ENCODE measurements around the gene COL27A1.

COL27A1 gene

DNA sequence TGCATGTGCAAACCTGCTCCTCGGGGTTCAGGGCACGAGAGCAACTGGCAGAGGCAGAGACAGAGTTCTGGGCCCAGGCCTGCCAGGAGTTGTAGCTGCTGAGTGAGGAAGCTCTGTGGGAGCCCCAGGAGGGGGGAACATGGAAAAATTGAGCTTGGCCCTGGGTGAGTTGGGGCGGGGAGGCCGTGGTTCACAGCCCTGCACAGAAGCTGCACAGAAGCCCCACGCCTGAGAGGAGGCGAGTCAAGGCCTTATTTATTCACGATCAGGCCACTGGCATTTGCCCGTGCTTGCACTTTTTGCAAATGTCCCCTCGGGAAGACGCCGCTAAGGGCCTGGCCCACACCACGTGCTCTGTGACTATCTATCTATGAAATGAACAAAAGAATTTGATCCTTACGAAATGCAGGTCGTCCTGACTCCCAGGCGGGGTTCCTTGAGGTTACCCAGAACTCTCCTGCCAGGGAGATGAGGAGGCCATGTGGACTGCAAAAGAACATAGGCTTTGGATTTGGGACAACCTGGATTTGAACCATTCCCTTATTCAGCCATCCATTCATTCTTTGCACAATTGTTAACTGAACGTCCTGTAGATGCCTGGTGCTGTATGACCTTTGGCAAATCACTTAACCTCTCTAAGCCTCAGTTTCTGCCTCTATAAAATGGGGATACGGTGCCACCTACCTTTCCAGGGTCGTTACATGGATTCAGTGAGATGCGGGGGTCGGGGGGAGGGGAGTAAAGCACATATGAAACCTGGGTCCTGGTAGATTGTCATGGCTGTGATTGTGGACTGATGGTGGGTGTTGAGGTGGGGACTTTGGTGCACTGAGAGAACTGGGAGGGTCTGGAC, 17.9 kb downstream of the COL27A1 start:
- TF ChIP-seq, protein P1, sequence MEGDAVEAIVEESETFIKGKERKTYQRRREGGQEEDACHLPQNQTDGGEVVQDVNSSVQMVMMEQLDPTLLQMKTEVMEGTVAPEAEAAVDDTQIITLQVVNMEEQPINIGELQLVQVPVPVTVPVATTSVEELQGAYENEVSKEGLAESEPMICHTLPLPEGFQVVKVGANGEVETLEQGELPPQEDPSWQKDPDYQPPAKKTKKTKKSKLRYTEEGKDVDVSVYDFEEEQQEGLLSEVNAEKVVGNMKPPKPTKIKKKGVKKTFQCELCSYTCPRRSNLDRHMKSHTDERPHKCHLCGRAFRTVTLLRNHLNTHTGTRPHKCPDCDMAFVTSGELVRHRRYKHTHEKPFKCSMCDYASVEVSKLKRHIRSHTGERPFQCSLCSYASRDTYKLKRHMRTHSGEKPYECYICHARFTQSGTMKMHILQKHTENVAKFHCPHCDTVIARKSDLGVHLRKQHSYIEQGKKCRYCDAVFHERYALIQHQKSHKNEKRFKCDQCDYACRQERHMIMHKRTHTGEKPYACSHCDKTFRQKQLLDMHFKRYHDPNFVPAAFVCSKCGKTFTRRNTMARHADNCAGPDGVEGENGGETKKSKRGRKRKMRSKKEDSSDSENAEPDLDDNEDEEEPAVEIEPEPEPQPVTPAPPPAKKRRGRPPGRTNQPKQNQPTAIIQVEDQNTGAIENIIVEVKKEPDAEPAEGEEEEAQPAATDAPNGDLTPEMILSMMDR (IDR thresholded peaks at IDR 0.05): no peak
- H3K9me3 ChIP-seq: no peaks in the 10 kb centered on the region
- no peak overlapping the region for H3K4me3 ChIP-seq (ENCODE audit: low read depth in 1 of 2, low read length in 1 of 2)
- peaks cover 6% of the 10 kb centered on the region for H3K27me3 ChIP-seq
- no peaks in the 10 kb centered on the region for H3K4me1 ChIP-seq (ENCODE audit: control insufficient read depth in 1 of 2, insufficient read depth in 1 of 2, low read depth in 1 of 2, low read length in 1 of 2)
- H3K36me3 ChIP-seq: no peaks in the 10 kb centered on the region
- H3K27ac ChIP-seq: no peak overlapping the region

DNA sequence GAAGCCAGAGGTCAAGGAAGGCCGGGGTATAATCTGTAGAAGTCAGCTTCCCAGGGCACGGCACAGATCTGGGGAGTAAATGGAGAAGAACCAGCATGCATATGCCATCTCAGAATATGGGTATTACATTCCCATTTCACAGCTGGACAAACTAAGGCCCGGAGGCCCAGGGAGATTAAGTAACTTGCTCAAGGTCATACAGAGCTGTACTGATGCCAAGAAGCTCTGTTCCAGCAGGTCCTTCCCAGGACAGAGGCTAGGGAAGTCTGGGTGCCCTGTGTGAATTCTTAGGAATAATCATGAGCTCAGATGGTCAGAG, 19.2 kb downstream of the COL27A1 start:
- Histone ChIP-seq H3K9me3 (no peaks in the 10 kb centered on the region), H3K27ac (no peak overlapping the region), H3K4me1 (ENCODE audit: control insufficient read depth in 1 of 2, insufficient read depth in 1 of 2, low read depth in 1 of 2, low read length in 1 of 2) (no peaks in the 10 kb centered on the region), H3K4me3 (ENCODE audit: low read depth in 1 of 2, low read length in 1 of 2) (no peak overlapping the region), H3K27me3 (peaks cover 6% of the 10 kb centered on the region), H3K36me3 (no peaks in the 10 kb centered on the region)
- TF ChIP-seq, protein P1 (IDR thresholded peaks at IDR 0.05): no peak

DNA sequence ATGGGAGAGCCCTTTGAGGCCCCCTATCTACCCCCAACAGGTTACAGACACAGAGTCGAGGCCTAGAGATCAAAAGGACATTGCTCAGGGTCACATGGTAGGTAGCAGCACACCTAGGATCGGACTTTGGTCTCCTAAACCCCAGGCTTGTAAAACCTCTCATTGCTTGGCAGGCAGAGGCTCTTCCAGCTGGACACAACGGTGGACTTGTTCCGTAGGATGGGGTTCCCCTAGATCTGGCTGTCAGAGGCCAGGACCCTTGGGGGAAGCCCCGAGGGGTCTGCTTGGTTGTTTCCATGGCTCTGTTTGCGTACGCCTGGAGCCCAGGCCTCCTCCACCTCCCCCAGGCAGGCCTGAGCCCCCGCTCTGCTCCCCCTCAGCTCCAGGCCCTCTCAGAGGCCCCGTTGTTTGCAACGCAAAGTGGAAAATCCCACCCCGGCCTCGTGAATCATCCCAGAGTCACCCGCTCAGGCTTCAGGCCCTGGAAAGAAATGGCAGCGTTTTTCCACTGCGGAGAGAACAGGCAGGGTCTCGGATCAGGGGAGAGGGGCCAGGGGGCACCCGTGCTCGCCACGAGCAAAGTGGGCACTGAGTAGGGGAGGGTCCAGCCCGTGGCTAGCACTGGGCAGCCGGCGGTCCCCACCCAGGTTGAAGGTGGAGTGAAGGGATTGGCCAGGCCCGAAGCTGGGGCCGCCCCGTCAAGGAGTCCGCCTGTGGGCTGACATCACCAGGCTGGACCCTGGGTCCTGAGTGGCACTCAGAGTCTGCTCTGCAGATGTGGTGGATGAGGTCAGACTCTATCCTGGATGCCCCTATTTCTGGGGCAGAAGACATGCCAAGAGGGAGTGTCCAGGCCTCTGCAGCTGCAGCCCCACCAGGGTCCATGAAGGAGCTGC, 19.8 kb downstream of the COL27A1 start:
- Histone ChIP-seq H3K4me3 (ENCODE audit: low read depth in 1 of 2, low read length in 1 of 2) (no peak overlapping the region), H3K27ac (no peak overlapping the region), H3K27me3 (peaks cover 6% of the 10 kb centered on the region), H3K36me3 (no peaks in the 10 kb centered on the region), H3K4me1 (ENCODE audit: control insufficient read depth in 1 of 2, insufficient read depth in 1 of 2, low read depth in 1 of 2, low read length in 1 of 2) (no peaks in the 10 kb centered on the region), H3K9me3 (no peaks in the 10 kb centered on the region)
- TF ChIP-seq, protein P1 (IDR thresholded peaks at IDR 0.05): no peak

DNA sequence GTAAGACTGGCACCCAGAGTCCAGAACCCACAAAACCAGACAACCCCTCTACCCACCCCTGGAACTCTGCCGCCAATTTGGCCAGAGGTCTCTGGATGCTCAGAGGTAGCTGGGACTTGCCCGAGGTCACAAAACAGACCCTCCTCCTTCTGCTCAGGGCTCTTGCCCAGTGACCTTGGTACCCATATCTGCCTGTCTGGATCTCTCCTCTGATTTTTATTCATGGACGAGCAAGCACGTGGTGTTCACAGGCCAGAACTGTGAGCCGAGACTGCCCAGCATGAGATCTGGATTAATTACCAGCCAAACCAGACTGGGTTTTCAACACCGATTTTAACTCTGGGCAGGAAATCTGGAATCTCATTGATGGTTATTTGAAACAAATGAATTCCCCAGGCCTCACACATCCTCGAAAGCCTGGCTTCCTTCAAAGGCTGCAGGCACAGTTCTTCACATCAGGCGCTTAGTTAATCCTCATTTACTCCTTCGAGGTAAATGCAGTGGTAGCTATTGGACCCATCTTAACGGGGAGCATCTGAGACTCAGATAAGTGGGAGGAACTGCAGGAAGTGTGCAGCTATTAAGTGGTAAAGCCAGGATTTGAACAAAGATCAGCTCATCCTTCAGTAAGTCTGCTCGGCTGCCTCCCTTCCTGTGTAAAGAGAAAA, 21.4 kb downstream of the COL27A1 start:
- H3K4me3 ChIP-seq (ENCODE audit: low read depth in 1 of 2, low read length in 1 of 2): no peak overlapping the region
- no peaks in the 10 kb centered on the region for H3K36me3 ChIP-seq
- H3K27me3 ChIP-seq: peaks cover 6% of the 10 kb centered on the region
- TF ChIP-seq, protein P1 (IDR thresholded peaks at IDR 0.05): no peak
- no peaks in the 10 kb centered on the region for H3K4me1 ChIP-seq (ENCODE audit: control insufficient read depth in 1 of 2, insufficient read depth in 1 of 2, low read depth in 1 of 2, low read length in 1 of 2)
- H3K9me3 ChIP-seq: no peaks in the 10 kb centered on the region
- H3K27ac ChIP-seq: no peak overlapping the region

DNA sequence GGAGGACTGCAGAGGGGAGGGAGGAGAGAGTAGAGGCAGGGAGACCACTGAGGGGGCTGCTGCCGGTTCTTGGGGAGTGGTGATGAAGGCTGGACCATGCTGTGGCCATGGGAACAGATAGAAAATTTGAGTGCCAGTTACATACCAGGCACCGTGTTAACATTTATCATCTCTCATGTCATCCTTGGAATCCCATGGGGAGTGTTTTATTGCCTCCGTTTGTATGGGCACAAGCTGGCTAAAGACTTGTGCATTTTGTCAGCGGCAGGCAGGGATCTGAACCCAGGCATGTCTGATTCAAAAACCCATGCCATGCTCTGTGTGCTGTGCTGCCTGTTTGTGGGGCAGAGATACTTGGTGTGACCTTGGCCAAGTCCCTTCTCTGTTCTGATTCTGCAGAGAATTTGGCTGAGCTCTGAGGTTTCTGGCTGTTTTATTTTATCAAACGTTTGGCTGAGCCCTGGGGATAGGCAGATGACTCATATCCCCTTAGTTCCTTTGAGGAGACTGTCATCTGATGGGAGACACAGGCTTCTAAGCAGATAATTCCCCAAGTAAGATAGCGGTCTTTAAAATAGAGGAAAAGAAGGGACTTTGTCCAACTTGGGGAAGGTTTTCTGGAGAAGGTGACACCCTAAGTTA, 22.2 kb downstream of the COL27A1 start:
- Histone ChIP-seq H3K9me3 (no peaks in the 10 kb centered on the region), H3K27ac (no peak overlapping the region), H3K4me1 (ENCODE audit: control insufficient read depth in 1 of 2, insufficient read depth in 1 of 2, low read depth in 1 of 2, low read length in 1 of 2) (no peaks in the 10 kb centered on the region), H3K4me3 (ENCODE audit: low read depth in 1 of 2, low read length in 1 of 2) (no peak overlapping the region), H3K36me3 (no peaks in the 10 kb centered on the region), H3K27me3 (peaks cover 6% of the 10 kb centered on the region)
- TF ChIP-seq, protein P1 (IDR thresholded peaks at IDR 0.05): no peak

Data from neutrophil (primary cell).